HG03159 (cell line): Measurements from ENCODE around the gene MRAP.
A peak's percentile ranks its signal among the peaks of the same experiment; 100 is the strongest.
"Not testable (repeated sequence)": the region's sequence is repeated elsewhere in the genome, so short reads cannot be mapped to it uniquely, and the experiment has no call there.

Experiments used
- ATAC-seq: cut with Tn5 transposase; IDR thresholded peaks from one replicate; pipeline ENCODE4 v1.9.1; 2021; ENCODE audit warnings: mild to moderate bottlenecking, moderate library complexity; ENCODE audit not compliant: unreplicated experiment

Gene MRAP

DNA sequence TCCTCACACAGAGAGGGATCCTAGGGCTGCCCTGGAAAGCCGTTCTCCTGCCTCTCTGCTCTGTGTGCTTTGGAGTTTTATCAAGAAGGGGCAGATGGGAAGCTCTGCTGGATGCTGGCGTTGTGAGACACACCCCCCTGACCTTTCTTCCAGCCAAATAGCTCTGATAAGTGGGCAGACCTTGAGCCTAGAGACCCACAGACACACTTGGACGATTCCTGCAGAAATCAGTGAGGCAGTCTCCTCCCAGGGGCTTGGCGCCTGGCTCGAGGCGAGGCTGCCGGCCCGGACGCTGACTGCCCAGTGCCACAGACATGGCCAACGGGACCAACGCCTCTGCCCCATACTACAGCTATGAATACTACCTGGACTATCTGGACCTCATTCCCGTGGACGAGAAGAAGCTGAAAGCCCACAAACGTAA, at the start of gene MRAP:
TSS of gene MRAP (plus strand) at position 198 of the 424 bp plus-strand sequence. CDS start at position 315, 117 bp downstream.
- no peak for ATAC-seq

- no peak for ATAC-seq
These were observed 49.0 kb upstream of the MRAP start for GRCh38 chr21:32249511-32250280.

DNA sequence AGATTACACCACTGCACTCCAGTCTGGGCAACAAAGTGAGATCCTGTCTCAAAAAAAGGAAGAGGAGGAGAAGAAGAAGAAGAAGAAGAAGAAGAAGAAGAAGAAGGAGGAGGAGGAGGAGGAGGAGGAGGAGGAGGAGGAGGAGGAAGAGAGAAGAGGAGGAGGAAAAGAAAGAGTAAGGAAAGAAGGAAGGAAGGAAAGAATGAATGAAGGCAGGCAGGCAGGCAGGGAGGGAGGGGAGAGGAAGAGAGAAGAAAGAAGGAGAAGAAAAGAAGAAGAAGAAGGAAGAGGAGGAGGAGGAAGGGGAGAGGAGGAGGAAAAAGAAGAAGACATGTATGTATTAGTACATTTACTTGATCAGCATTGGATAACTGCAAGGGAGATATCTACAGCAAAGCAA, 46.5 kb upstream of the MRAP start:
- no peak for ATAC-seq

GRCh38 chr21:32253215-32253641, 45.4 kb upstream of the MRAP start:
- no peak for ATAC-seq

- ATAC-seq: no peak
These were observed 42.4 kb upstream of the MRAP start for GRCh38 chr21:32256251-32256650.

- no peak for ATAC-seq
These were observed 41.6 kb upstream of the MRAP start for GRCh38 chr21:32256873-32257620.

DNA sequence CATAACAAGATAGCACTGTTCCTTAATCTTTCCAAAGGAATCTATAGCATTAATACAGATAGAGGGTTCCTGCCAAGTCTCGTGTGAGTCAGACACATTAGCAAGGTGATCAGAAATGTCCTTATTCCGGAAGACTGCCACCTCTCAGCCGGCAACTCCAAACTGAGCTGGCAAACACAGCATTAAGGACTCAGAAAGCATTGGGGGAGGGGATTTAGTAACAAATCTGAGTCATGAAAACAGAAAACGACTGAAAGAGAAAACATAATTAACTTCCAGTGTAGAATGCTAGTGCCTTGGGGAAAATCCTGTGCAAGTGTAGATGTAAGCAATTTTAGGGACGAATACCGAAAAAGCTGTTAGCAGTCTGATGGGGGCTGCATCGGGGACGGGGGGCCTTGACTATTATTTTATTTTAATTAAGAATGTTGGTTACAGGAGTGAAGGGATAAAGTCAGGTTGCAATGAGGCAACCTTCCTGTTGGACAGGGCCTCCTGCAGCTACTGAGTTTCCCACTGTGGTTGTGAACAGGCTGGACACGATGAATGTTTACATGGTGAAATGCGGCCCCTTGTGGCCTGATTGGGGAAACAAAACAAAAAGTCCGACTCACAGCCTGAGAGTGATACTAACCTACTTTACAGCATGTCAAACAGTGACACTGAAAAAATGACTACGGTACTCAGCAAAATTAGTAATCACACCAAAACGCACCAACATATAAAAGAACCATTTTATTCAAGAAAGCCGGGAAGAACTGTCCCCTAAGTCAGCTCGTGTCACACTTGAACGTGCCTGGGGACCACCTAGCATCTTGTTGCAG, 40.5 kb upstream of the MRAP start:
- ATAC-seq: peak; percentile 68

DNA sequence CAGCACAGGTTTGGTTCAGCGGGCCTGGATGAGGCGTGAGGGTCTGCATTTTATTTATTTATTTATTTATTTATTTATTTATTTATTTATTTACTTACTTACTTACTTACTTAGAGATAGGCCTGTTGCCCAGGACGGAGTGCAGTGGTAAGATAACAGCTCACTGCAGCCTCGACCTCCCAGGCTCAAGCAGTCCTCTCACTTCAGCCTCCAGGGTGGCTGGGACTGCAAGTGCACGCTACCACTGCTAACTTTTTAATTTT, 39.9 kb upstream of the MRAP start:
- ATAC-seq: not testable (repeated sequence)

- ATAC-seq: no peak
These were observed 38.5 kb upstream of the MRAP start for GRCh38 chr21:32260130-32260529.

DNA sequence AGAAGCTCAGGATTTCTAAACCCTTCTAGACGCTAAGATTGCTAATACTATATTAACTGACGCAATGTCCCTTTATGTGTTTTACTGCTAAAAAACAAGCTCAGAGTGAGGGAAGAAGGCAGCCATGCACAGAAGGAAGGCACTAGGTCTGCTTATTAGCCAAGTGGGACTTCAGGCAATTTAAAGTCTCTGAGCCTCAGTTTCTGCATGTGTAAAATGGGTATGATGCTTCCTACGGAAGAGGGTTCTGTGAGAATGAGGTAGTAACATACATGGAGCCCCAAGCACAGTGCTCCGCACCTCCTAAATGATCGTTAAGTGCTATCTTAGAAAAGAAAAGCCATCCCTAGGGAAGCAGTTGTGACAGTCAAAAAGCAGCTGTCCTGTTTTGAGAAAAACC, 36.7 kb upstream of the MRAP start:
- ATAC-seq: no peak

GRCh38 chr21:32265321-32265720, 33.3 kb upstream of the MRAP start:
- ATAC-seq: not testable (repeated sequence)

- ATAC-seq: no peak
These were observed 27.9 kb upstream of the MRAP start for GRCh38 chr21:32270748-32271147.

DNA sequence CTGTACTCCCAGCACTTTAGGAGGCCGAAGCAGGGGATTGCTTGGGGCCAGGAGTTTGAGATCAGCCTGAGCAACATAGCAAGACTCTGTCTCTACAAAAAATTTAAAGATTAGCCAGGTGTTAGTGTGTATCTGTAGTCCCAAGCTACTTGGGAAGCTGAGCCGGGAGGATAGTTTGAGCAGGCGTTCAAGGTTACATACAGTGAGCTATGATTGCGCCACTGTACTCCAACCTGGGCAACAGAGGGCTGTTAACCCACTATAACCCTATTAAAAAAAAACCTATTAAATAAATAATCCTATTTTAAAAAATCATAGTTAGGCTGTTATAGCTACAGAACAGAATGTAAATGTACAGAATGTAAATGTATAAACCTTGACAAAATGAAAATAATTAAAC, 22.0 kb upstream of the MRAP start:
- ATAC-seq: no peak

GRCh38 chr21:32278103-32278502, 20.6 kb upstream of the MRAP start:
- ATAC-seq: no peak

DNA sequence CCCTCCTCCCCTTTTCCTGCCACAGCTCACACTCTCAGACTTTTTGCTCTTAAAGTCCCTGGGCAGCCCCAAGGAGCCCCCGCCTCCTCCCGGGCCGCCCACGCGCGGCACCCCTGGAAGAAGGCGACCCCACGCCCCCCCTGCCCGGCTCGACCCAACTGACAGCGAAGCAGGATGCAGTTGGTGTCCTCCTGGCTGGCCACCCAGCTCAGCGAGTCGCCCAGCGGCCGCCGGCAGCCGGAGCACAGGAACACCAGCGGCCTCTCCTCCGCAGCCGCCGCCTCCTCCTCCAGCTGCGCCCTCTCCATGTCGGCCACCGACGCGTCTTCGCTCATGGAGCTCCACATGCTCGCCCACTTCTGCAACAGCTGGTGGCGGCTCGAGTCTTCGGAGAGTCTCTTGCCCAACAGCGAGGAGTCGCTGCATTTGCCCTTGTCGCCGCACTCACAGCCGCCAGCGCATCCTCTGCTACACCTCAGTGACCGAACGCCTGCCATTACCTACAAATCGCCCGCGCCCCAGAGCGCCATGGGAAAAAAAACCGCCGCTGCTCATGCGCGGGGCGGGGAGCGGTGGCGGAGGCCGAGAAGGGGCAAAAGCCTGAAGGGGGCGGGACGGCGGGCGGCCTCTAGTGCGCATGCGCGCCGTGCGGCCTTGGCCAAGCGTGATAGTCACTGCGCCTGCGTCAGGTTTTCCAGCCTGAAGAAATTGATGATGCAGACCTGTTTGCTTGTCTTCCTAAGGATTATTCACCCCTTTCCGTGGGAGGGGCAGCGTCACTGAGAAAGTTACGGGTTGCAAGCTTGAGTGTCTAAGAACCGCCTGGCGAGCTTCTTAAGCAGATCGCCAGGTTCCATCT, 19.9 kb upstream of the MRAP start, which contains the start of gene MIS18A:
TSS of gene MIS18A (minus strand) at position 532 of the 859 bp plus-strand sequence. CDS start at position 497, 35 bp downstream.
- peak; percentile 94 for ATAC-seq

DNA sequence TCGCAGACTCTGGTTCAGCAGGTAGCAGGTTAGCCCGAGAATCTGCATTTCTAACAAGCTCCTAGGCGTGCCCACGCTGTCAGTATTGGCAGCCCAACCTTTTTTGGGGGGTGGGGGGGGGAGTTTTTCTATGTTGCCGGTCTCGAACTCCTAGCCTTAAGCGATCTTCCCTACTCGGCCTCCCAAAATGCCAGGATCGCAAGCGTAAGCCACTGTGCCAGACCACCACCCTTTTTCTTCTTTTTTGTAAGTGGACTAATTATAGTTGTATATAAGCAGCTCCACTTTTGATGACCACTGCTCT, 19.3 kb upstream of the MRAP start:
- no peak for ATAC-seq

DNA sequence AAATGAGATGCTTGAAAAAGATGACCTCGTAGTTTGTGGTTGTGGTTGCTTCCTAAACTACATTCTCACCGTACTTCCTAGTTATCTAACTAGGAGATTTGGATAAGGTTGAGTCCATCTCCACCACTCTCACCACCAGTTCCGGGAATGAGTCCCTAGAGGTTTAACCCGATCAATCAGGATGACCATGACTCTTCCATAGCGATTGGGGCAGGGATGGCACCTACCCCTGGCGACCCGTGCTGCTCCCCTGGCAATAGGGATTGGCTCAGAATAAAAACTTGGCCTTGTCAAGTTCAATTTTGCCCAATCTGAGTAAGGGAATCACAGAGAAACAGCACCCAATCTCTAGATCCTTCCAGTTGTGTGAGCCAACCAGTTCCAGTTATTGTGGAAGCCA, 17.1 kb upstream of the MRAP start:
- no peak for ATAC-seq

GRCh38 chr21:32282992-32283391, 15.7 kb upstream of the MRAP start:
- no peak for ATAC-seq

- ATAC-seq: no peak
These were observed 13.2 kb upstream of the MRAP start for GRCh38 chr21:32285476-32285875.

DNA sequence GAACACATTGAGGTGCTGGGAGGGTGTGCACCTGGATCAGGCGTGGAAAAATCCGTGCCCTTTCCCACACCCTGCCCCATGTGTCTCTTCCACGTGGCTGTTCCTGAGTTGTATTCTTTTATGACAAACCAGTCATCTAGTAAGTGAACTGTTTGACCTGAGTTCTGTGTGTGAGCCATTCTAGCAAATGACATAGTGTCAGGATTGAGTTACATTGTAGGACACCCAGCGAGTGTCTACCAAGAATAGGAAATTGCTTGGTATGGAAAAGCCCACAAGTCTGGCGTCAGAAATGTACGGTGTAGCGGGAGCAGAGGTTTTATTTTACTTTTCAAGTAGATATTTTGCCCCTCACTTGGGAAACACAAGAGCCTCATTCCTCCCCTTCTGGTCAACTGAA, 1.2 kb upstream of the MRAP start:
- no peak for ATAC-seq

DNA sequence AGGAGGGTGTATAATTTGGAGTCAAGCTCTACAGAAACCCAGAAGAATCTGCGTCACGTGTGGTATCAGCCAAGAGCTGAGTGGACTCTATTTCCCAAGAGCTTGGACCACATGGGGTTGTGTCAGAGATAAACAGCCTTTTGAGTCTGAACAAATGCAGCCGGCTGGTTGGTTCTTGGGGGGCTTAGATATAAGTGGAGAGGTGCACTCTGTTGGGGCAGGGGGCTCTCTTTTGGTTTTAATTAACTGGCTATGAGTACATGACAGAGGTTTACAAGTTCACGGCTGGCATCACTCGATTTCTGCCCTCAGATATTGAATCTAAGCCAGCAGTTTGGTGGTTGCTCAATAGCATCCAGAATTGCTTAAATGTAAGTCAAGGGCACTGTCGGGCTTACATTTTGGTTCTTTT, 501 bp upstream of the MRAP start:
- no peak for ATAC-seq
